Neural progenitor cell (in vitro differentiated cells): ENCODE measurements around the gene RIPOR2. TPM values are rescaled to one million over a fixed set of nuclear protein-coding genes. Genes with fewer than 3 reads are reported as not detected.
A peak's percentile ranks its signal among the peaks of the same experiment; 100 is the strongest.
"Not testable (repeated sequence)": the region's sequence is repeated elsewhere in the genome, so short reads cannot be mapped to it uniquely, and the experiment has no call there.

Experiments
- DNase-seq: peaks from one replicate; pipeline ENCODE4 v3.0.0-alpha.2; 2016; ENCODE audit warnings: low spot score
- H2AFZ ChIP-seq: fragments of 200-600 bp; sonication (generic); replicated peaks from 2 replicates; pipeline ENCODE4 v1.6.1; 2016; ENCODE audit warnings: antibody characterized with exemption
- H3F3A ChIP-seq: fragments of 200-600 bp; sonication (generic); 2 replicates; pipeline ENCODE4 v1.6.1; 2016; ENCODE audit warnings: antibody characterized with exemption, low read depth
- H3K27ac ChIP-seq: fragments of 200-600 bp; sonication (generic); 2 replicates; pipeline ENCODE4 v1.5.1; 2016; ENCODE audit warnings: mild to moderate bottlenecking
- H3K27me3 ChIP-seq: fragments of 200-600 bp; sonication (generic); 2 replicates; pipeline ENCODE4 v1.6.1; 2016; ENCODE audit warnings: mild to moderate bottlenecking, moderate library complexity
- H3K36me3 ChIP-seq: fragments of 200-600 bp; sonication (generic); 2 replicates; pipeline ENCODE4 v1.5.1; 2016
- H3K4me1 ChIP-seq: fragments of 200-600 bp; sonication (generic); 2 replicates; pipeline ENCODE4 v1.6.1; 2016; ENCODE audit warnings: mixed run types
- H3K4me2 ChIP-seq: fragments of 200-600 bp; sonication (generic); 2 replicates; pipeline ENCODE4 v1.6.1; 2016
- H3K4me3 ChIP-seq: fragments of 200-600 bp; sonication (generic); 2 replicates; pipeline ENCODE4 v1.5.1; 2016
- H3K79me2 ChIP-seq: fragments of 200-600 bp; sonication (generic); 2 replicates; pipeline ENCODE4 v1.6.1; 2016; ENCODE audit warnings: low read depth
- H3K9ac ChIP-seq: fragments of 200-600 bp; sonication (generic); 2 replicates; pipeline ENCODE4 v1.6.1; 2016
- H3K9me3 ChIP-seq: fragments of 200-600 bp; sonication (generic); 2 replicates; pipeline ENCODE4 v1.5.1; 2016; ENCODE audit warnings: low read depth
- H4K20me1 ChIP-seq: fragments of 200-600 bp; sonication (generic); 2 replicates; pipeline ENCODE4 v1.6.1; 2016; ENCODE audit warnings: low read depth
- H3K27ac Mint-ChIP-seq: 3 replicates; pipeline ENCODE4 v1.8.0; 2021; ENCODE audit warnings: mixed read lengths
- H3K27me3 Mint-ChIP-seq: 2 replicates; pipeline ENCODE4 v1.8.0; 2022; ENCODE audit warnings: low read depth, mild to moderate bottlenecking, inconsistent platforms, moderate library complexity, mixed read lengths; ENCODE audit not compliant: insufficient read depth
- H3K36me3 Mint-ChIP-seq: 3 replicates; pipeline ENCODE4 v1.8.0; 2021; ENCODE audit warnings: mixed read lengths
- H3K4me1 Mint-ChIP-seq: 3 replicates; pipeline ENCODE4 v1.8.0; 2021; ENCODE audit warnings: mixed read lengths
- H3K4me3 Mint-ChIP-seq: 3 replicates; pipeline ENCODE4 v1.8.0; 2021; ENCODE audit warnings: mild to moderate bottlenecking, moderate library complexity, mixed read lengths
- H3K9me3 Mint-ChIP-seq: 3 replicates; pipeline ENCODE4 v1.8.0; 2020; ENCODE audit warnings: mixed read lengths
- EZH2 ChIP-seq: fragments of 200-600 bp; sonication (generic); IDR thresholded peaks from 2 replicates; pipeline ENCODE4 v1.6.1; 2017; ENCODE audit warnings: antibody characterized with exemption, mild to moderate bottlenecking, moderate library complexity
- EZH2phosphoT487 ChIP-seq: fragments of 200-600 bp; sonication (generic); IDR thresholded peaks from 2 replicates; pipeline ENCODE4 v1.6.1; 2017; ENCODE audit warnings: antibody characterized with exemption
- total RNA-seq: library from RNA; depleted of rRNA; stranded (reverse); fragments of >200 nt; gene quantifications from 2 replicates; pipeline ENCODE4 v1.2.3, GENCODE V29; 2015; ENCODE audit warnings: low replicate concordance
- TF ChIP-seq, protein P1 (sequence below): fragments of 200-600 bp; sonication (generic); IDR thresholded peaks from 2 replicates; pipeline ENCODE4 v1.5.1; 2017; ENCODE audit warnings: antibody characterized with exemption, mild to moderate bottlenecking

The RIPOR2 gene
- total RNA-seq, 1 donor from 2014 or later, result 0.26 TPM

DNA sequence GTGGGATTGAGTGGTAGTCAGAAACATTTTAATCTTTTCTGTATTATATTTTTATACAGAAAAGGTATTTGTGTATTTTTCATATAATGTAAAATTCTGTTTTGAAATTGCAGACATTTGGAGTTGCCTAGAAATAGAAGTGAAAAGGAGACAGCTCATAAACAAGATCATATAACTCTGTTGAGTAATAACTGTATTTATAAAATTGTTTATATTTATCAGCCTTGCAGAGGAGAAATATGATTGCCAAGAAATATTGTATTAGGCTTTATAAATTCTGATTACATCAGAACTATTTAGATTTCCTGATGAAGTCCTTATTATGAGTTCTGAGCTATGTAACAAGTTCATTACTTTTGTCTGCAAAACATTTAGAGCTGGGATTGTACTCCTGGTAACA, 55.3 kb downstream of the RIPOR2 start:
- Histone ChIP-seq H3K79me2 (no peaks in the 10 kb centered on the region), H3K9ac (no peak overlapping the region), H2AFZ (no peak overlapping the region), H3F3A (peaks cover 11% of the 10 kb centered on the region), H3K4me2 (no peak overlapping the region), H3K36me3 (no peaks in the 10 kb centered on the region), H3K4me3 (no peak overlapping the region), H3K9me3 (no peaks in the 10 kb centered on the region), H4K20me1 (no peaks in the 10 kb centered on the region), H3K27ac (no peak overlapping the region), H3K4me1 (peaks cover 18% of the 10 kb centered on the region), H3K27me3 (no peaks in the 10 kb centered on the region)
- H3K27ac Mint-ChIP-seq, result no peak overlapping the region
- no peak for TF ChIP-seq EZH2phosphoT487
- peaks cover 4% of the 10 kb centered on the region for H3K27me3 Mint-ChIP-seq
- no peak overlapping the region for H3K4me3 Mint-ChIP-seq
- no peaks in the 10 kb centered on the region for H3K36me3 Mint-ChIP-seq
- no peak for DNase-seq
- H3K9me3 Mint-ChIP-seq, result peaks cover 15% of the 10 kb centered on the region
- H3K4me1 Mint-ChIP-seq, result peaks cover 7% of the 10 kb centered on the region

DNA sequence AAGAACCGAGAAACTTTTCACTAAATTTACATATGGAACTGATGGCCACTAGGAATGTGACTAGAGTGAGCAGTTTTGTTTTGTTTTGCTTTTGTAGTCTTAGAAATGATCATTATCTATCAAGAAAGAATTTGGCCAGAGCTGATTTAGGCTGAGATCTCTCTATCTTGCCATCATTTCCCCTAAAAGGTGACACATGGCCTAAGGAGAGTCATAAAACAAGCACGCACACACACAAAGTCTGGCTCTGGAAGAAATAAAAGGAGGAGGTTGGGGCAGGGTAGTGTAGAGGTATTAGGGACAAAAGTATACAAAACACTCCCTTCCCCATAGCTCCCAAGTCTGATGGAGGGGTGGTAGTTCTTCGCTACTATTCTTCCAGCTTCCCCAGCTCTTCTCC, 56.4 kb downstream of the RIPOR2 start:
- Histone ChIP-seq H3K9me3 (no peaks in the 10 kb centered on the region), H2AFZ (no peak overlapping the region), H3K27me3 (no peaks in the 10 kb centered on the region), H3K79me2 (no peaks in the 10 kb centered on the region), H4K20me1 (no peaks in the 10 kb centered on the region), H3K9ac (no peak overlapping the region), H3K4me2 (no peak overlapping the region), H3K27ac (no peak overlapping the region), H3K36me3 (no peaks in the 10 kb centered on the region), H3K4me3 (no peak overlapping the region), H3K4me1 (peaks cover 24% of the 10 kb centered on the region), H3F3A (peaks cover 18% of the 10 kb centered on the region)
- Mint-ChIP-seq H3K36me3 (no peaks in the 10 kb centered on the region), H3K27me3 (peaks cover 4% of the 10 kb centered on the region), H3K9me3 (peaks cover 13% of the 10 kb centered on the region), H3K4me1 (peaks cover 11% of the 10 kb centered on the region), H3K27ac (no peak overlapping the region), H3K4me3 (no peak overlapping the region)
- DNase-seq, result no peak
- TF ChIP-seq EZH2 (no peak), EZH2phosphoT487 (no peak)
- TF ChIP-seq, protein P1, sequence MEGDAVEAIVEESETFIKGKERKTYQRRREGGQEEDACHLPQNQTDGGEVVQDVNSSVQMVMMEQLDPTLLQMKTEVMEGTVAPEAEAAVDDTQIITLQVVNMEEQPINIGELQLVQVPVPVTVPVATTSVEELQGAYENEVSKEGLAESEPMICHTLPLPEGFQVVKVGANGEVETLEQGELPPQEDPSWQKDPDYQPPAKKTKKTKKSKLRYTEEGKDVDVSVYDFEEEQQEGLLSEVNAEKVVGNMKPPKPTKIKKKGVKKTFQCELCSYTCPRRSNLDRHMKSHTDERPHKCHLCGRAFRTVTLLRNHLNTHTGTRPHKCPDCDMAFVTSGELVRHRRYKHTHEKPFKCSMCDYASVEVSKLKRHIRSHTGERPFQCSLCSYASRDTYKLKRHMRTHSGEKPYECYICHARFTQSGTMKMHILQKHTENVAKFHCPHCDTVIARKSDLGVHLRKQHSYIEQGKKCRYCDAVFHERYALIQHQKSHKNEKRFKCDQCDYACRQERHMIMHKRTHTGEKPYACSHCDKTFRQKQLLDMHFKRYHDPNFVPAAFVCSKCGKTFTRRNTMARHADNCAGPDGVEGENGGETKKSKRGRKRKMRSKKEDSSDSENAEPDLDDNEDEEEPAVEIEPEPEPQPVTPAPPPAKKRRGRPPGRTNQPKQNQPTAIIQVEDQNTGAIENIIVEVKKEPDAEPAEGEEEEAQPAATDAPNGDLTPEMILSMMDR, result no peak

DNA sequence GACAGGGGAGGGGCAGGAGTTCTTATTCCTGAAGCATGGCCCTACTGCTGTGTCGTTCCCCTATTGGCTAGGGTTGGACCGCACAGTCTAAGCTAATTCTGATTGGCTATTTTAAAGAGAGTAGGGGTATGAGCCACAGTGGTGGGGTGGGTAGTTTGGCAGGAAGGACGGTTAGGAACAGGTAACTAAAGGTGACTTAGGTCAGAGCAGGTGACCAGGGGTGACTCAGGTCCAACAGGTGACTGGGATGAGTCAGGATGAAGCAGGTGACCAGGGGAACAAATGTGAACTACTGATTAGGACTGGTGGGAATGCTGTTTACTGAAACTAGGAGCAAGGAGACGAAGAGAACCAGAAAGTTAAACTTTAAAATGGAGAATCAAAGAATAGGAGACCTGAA, 58.0 kb downstream of the RIPOR2 start:
- not testable (repeated sequence) for H3K9me3 ChIP-seq, DNase-seq, H3K27ac ChIP-seq, H3K36me3 Mint-ChIP-seq, H3K4me3 ChIP-seq, H3K4me3 Mint-ChIP-seq, H3K27ac Mint-ChIP-seq, H3K27me3 ChIP-seq, H3K36me3 ChIP-seq, H3K9ac ChIP-seq, H4K20me1 ChIP-seq, H2AFZ ChIP-seq, H3K27me3 Mint-ChIP-seq, H3K79me2 ChIP-seq, H3K4me2 ChIP-seq
- Mint-ChIP-seq H3K9me3 (peaks cover 12% of the 10 kb centered on the region), H3K4me1 (peaks cover 15% of the 10 kb centered on the region)
- Histone ChIP-seq H3K4me1 (peaks cover 35% of the 10 kb centered on the region), H3F3A (peaks cover 27% of the 10 kb centered on the region)

DNA sequence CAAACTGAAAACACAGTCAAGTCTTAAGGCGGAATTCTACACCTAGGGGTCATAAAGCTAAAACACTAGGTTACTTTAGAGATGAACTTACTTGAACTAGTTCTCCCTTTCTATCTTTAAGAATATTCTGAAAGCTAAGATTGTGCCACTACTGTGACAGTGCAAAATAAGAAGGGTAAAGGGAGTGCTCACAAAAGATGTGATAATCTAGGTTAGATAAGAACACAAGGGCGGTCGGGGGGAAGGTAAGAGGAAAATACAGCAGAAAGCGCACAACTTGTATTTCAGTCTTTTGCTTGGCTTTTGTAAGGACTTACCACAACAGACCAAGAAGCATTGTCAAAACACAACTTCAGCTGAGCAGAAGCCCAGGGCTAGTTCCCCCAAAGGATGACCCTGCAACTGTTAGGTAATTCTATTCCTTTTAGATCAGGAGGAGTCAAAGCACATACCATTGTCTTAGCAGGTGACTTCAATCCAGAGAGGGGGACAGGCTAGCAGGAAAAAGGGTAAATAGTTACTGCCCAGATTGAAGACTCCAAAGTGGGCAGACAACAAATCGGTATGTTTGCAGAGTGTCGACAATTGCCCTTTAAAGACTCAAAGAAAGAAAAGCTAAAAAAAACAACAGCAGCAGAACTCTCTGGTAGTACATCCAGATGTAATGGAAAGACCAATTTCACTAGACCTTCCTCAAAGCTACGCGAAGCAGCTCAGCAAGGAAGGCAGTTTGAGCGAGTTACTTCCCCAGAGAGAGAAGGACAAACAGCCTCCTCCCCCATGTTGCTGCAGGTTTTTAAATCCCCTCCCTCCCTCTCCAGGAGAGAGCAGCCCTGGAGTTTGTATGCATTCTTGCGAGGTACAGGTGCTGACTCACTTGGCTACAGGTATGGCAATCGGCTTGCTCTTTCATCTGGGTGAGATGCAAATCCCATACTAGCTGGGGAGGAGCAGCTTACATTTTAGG, 59.0 kb downstream of the RIPOR2 start:
- Histone ChIP-seq H2AFZ (peak overlapping the region; percentile 45), H3K27me3 (no peaks in the 10 kb centered on the region), H3K9me3 (no peaks in the 10 kb centered on the region), H3K79me2 (no peaks in the 10 kb centered on the region), H3K9ac (no peak overlapping the region), H3F3A (peaks cover 37% of the 10 kb centered on the region), H3K4me3 (no peak overlapping the region), H3K4me1 (peaks cover 44% of the 10 kb centered on the region), H3K27ac (no peak overlapping the region), H4K20me1 (peaks cover 4% of the 10 kb centered on the region), H3K36me3 (no peaks in the 10 kb centered on the region), H3K4me2 (peak overlapping the region; percentile 54)
- Mint-ChIP-seq H3K27ac (no peak overlapping the region), H3K4me1 (peaks cover 20% of the 10 kb centered on the region), H3K9me3 (peaks cover 12% of the 10 kb centered on the region), H3K36me3 (no peaks in the 10 kb centered on the region), H3K27me3 (peaks cover 4% of the 10 kb centered on the region), H3K4me3 (no peak overlapping the region)
- TF ChIP-seq, protein P1, result no peak
- no peak for TF ChIP-seq EZH2phosphoT487
- no peak for TF ChIP-seq EZH2
- peak; percentile 20 for DNase-seq
